HG03571 (cell line): ENCODE measurements around the gene BCL11A.

Experiments
- ATAC-seq: cut with Tn5 transposase; IDR thresholded peaks from one replicate; pipeline ENCODE4 v1.9.1; 2021; ENCODE audit not compliant: unreplicated experiment

Gene BCL11A

DNA sequence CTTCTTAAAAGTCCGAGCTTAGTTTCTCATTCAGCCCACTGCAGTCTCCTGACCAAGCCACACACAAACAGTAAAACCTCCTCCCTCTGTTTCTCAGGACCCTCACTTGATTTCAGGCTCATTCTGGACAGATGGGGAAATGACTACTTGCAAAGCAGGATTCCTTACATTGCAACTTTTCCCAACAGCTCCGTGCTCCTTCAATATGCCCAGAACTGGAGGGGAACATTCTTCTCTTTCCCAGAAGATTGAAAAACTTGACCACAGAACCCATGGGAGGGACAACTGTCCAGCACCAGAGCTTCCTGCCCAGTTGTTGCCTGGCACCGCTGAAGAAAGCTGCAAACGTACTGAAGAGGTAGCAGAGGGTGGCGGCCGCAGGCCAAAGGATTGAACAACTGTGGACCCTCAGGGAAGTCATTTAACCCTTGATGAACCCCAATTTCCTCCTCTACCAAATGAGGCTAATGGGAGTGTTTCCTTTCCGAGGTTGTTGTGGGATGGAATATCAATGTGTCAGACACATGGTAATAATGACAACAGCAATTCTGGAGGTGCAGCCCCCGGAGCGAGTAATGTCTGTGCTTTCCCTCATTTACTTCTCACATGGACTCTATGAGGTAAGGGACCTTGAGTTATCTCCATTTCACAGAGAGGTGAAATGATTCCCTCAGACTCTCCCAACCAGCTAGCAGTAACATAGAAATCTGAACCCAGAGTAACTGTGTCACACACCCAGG lies 25.0 kb downstream of the BCL11A start:
- ATAC-seq, result no peak

DNA sequence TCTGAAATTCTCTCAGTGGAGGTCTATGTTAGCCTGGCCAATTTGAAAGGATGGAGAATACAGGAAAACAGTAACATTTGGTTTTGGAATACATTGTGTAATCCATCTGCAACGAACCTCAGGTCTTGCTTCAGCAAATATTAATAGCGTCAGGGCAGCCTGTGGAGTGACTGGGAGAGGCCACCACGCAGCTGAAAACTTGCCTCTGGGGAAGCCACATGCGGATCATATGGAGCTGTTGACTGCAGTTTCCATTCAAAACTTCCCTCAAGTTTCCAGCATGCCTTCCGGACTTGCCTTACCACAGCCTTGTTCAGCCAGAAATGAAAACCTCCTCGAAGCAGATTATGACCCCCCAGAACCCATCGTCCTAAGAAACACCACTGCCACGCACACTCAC lies 25.7 kb downstream of the BCL11A start:
- no peak for ATAC-seq

DNA sequence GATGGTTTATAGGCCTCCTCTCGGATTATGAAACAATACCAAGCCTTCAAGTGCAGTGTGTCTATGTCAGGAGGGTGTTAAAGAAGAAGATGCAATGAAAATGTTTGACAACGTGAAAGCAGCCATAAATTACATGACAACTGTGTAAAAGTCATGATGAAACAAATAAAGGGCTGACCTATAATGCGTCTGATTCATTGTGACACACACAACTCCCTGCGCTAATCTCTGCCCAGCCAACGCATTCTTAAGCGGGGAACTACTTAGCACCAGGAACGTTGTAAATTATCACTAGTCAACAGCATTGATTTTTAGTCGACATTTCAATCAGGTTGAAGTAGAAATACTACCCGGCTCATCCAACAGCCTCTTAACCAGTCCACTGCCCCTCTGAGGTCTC lies 26.8 kb downstream of the BCL11A start:
- no peak for ATAC-seq

DNA sequence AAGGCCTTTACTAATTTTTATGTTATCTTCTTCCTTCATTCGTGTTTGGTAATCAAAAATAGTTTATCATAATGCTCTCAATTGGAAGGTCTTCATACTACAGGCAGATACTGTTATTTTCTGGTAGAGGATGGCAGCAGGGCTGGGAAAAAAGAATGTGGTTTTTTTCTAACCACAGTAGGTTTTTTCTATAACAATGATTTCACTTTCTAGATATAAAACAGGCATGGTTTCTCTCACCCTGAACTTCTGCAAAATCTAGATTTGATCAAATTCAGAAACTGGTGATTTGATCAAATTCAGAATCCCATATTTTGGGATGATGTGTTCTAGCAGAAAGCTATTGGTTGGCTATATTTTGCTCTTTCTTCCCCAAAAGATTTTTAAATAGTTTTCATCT lies 27.6 kb downstream of the BCL11A start:
- no peak for ATAC-seq

DNA sequence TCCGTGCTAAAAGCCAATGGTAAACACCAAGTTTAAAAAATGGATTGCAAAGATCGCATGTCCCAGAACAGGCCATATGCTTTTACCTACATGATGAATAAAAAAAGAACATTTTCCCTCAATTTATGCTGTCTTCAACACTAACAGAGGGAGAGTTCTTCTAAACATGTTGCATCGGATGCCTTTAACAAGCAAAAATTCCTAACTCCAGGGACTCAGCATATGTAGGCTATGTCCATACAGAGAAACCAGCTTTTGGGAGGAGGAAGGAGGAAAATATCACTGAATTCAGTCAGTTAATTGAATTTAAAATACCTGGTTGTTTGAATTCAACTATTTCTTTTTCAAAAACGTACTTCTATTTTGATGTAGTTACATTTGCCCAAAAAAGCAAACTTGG lies 28.6 kb downstream of the BCL11A start:
- ATAC-seq, result no peak

DNA sequence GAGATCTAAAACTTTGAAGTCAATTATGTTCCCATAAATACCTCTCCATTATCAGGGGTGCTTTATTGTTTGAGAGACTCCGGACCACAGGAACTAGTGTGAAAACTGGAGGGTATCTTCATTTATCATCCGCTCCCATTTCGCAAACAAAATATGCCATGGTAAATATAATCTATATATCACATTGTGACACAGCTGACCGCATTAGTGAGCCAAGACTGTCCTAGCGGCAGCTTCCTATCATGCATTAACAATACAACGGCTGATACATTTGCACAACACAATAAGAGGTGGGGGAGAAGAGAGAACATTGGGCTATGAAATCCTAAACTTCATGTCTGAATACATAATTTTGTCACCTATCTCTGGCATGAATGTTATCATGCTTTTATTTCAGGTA lies 29.5 kb downstream of the BCL11A start:
- no peak for ATAC-seq

DNA sequence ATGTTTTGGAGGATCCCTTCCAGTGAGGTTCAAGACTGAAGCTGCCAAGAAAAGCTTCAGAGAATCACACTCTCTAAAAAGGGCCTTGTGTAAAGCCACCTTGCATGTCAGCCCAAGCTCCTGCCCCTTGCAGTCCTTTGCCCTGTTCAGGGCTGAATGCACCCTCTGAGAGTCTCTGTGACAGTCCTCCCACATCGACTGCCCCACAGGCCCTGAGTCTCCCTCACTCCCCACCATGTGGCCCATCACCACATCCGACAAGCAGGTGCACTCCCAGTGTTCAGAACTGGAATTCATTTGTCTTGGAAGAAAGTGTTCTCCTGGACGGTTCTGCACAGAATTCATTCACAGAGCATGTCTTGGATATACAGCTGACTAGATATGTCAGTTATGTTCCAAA lies 31.0 kb downstream of the BCL11A start:
- ATAC-seq, result no peak

DNA sequence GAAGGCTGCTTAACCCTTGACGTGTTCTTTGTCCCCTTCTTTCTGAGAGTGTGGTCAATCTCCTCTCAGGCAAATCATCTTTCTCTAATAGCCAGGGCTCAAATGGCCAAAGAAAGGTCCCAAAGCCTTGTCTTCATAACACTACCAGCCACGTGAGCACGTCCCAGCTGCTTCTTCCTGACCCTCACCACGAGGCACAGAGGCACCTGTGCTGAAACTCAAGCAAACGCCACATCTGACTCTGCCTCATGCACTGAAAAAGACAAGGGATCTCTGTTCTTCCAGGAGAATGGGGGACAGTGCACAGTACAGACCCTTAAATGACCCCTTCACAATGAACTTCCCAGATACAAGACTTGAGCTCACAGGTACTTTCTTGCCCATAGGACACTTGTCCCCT lies 31.8 kb downstream of the BCL11A start:
- no peak for ATAC-seq

DNA sequence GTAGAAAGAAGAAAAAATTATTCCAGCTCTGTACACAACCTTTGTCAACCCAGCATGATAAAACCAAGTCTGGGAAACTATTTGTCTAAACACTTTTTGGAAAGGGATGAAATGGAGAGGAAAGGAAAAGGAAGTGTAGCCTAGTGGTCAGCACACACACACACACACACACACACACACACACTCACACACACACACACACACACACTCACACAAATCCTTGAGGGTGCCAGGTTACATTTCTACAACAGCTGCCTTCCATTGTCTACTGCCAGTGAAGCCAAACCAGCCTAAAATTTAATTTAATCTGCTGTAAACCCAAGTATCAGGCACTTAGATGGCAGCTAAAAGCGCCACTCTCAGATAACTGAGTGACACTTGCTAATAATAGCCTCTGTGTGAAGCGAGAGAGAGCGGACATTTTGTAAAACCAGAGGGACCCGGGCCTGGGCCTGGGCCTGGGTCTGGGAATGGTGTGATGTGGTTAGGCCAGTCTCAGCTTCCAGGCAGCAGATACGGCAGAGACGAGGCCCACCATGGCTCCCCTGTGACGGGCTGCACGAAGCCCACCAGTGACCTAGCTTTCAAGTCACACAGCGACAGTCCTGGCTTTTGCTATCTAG lies 32.4 kb downstream of the BCL11A start:
- ATAC-seq, result no peak

DNA sequence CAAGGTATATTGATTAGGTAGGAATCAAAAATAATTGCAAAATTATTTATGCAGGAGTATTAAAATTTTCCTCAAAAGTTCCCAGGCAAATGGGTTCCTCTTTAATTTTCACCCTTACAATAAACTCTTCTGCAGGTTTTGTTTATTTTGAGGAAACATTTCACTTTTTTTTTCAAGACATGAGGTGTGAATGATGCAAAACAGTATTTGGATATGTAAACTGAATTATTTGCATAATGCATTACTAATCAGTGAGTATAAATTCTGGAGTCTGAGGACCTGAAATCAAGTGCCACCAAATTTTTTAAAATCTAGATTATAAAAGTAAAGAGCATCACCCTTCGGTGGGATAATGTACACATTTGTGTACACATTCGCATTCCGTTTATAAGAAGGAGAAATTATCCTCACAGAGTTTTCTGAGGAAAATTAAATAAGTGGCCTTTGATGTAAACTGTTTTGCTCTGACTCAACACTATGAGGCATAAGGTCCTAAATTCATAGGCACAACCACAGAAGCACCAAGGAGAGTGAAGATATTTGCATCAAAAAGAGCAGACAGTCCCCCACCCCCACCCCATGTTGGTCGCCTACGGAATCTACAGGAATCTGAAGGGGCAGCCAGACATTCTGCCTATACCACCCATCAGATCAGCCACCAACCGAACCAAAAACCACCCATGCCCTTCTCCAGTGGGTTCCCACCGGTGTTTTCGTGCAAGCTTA lies 33.1 kb downstream of the BCL11A start:
- no peak for ATAC-seq

DNA sequence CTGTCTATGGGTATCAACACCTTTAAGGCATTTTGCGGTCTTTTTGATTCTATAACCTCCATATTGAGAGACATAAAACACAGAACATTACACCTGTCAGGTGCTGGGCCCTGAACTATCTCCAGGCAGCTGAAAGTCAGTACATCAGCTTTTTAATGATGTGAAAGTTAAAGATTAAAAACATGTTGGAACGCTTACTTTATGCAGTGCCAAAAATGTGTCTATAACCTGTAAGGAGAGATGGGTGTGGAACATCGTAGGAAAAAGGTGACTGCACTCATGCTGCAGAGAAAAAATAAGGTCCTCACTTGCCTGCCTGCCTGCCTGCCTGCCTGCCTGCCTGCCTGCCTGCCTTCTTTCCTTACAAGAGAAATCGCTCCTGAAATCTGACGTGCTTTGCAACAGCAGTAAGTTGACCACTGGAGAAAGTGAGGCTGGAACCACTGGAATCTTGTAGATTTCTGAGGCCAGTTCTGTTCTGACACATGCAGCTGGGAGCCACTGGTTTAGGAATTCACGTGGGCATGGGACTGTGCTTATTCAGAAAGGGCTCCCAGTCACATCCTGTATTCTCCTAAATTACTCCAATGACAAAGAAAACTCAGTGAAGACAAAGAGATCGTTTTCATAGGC lies 34.1 kb downstream of the BCL11A start:
- no peak for ATAC-seq

DNA sequence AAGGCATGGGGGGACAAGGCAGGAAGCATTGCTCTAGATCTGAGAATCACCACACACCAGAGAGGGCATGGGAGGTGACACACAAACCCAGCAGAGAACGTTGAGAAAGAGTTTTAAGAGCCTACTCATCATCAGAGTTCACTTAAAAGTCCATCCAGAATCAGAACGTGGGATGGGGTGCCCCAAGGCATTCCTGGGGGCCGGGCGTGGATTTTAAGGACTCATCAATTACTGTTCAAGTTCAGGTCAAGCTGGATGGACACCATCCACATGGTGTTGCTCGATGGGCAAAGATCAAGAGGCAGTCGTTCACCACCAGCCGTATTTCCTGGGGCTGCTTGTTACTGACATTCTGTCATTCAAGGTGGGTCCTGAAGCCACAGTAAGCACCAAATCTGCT lies 34.9 kb downstream of the BCL11A start:
- no peak for ATAC-seq

DNA sequence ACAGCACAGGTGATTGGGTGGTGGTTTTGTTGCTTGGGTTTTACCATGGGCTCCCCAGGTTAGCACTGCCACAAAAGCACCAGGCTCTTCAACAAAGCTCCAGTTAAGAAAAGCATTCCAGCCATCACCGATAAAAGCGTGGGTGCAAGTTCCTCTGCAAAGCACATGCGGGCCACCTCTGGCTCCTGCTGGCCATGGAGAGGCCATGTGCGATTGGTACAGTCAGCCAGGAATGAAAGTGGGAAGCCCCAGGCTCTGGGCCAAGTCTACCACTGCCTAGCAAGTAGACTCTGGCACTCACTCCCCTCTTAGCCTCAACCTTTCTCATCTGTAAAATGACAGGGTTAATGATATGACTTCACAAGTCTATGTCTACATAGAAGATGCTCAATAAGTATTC lies 36.0 kb downstream of the BCL11A start:
- no peak for ATAC-seq

DNA sequence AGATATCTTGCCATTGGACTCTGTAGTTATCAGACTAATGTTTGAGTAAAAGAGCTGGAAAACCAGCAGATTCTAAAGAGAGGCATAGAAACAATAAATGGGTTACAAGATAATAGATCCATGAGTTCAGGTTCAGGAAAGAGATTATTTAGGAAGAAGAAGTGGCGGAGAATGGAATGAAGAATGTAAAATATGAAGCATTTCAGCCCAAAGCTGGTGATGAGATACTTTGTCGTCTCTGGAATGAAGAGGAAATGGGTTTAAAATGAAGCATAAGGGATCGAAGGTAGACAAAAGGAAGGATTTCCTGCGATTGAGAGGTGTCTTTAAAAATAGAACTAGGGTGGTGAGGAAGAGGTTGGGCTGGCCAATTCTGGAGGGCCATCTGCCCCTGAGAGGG lies 36.6 kb downstream of the BCL11A start:
- ATAC-seq, result no peak

DNA sequence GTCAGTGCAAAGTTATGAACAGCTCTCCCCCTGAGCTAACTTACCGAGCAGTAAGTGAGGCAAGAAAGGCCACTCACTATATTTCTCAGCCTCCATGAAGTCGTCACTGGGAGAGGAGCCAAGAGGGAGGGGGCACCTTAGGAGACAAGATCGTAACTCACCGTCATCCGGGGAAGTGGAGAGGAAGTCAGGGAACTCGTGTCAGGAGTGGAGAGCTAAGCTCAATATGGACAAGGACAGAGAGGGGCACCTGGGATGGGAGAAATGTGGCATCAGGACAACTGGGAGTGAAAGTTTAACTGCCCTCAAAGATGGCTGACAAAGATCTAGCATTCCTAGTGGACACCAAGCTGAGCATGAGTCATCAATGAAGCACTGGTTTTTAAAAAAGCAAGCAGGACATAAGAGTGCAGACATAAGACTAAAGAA lies 37.1 kb downstream of the BCL11A start:
- no peak for ATAC-seq

DNA sequence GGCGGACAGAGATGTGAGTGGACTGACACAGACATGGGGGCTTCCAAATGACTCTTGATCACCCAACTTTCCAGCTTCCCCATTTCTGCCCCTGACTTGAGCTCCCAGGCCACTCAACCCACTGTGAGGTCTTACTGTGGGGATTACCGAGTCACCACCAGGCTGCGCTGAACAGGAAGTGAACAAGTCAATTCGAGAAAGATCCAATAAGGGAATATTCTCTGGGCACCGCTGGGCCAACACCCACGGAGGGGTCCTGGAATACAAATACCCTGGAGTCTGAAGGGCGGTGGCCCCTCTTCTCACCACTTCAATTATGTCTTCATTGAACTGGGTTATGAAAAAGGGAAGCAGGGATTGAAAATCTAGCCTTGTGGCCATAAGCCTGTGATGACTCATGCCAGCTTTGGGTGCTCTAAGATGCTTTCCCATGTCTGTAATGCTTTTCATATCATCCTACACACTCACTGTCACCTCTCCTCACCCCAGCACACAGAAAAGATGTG lies 37.7 kb downstream of the BCL11A start:
- peak; percentile 65 for ATAC-seq

DNA sequence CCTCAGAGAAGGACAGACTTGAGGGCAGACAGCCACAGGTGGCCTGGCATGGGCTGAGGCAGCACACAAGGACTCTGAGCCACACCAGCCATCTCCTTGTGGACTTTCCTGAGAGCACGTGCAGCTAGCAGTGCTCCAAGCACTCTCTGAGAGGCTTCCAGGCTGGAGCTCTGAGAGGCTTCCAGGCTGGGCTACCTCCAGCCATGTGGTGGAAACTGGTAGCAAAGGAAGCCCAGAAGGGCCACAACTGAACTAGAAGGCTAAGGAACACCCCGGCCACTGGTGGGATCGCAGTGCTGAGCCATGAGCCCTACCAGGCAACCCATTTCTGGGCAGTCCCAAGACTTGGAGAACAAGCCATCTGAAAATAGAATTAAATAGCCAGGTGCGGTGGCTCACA lies 39.5 kb downstream of the BCL11A start:
- no peak for ATAC-seq

DNA sequence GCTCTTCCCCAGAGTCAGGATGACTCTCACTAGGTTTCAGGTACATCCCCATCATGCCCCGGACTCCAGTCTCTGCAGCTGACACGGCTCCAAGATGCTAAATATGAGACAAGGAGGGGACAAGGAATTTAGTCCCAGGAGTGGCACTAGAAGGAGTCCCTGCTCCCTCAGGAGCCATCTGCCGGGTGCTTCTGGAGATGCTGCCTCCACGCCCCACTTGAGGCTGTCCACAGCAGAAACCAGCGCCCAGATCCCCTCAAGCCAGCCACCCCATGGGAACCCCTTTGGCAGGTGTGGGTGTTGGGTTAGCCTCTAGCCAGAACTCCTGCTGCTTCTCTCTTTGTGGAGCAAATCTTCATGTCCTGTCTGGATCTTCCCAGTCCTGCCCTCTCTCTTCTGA lies 40.3 kb downstream of the BCL11A start:
- ATAC-seq, result no peak

DNA sequence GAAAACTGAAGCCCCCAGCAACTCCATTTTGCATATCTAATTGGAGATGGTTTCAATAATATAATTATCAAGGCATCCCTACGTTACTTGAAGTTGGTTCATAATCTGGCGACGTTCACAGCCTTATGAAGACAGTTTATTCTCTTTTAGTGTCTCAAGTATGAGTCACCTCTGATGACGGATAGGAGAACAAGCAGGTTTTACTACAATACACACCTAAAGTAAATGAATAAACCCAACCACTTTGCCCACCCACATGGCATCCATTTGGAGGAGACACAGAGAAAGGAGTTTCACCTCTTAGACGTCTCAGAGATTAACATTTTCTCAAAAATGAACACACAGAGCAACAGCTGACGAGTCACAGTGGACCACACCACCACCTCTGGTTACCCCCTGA lies 40.8 kb downstream of the BCL11A start:
- no peak for ATAC-seq

DNA sequence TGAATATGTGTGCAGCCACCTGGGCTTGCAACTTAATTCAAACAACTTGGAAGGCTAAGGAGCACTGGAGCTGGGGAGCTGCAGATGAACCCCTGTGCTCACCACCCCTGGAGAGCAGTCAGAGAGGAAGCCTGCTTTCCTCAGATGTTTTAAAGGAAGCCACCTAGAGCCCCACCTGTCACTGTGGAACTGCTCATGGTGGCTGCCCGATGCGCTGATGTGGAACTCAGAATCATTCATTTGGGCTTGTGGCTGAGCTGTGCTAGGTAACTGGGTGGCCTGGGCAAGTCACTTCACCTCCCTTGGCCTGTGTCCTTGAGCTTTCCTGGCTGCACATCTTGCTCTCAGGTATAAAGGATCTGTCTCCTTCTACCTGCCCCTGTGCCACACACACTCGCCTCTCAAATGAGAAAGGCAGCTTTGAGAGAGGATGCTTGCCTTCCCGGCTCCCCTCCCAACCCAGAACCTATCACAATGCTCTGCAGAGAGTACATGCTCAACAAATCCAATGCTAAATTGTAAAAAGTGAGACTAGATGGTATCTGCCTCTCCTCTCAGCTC lies 41.3 kb downstream of the BCL11A start:
- ATAC-seq, result peak; percentile 30

DNA sequence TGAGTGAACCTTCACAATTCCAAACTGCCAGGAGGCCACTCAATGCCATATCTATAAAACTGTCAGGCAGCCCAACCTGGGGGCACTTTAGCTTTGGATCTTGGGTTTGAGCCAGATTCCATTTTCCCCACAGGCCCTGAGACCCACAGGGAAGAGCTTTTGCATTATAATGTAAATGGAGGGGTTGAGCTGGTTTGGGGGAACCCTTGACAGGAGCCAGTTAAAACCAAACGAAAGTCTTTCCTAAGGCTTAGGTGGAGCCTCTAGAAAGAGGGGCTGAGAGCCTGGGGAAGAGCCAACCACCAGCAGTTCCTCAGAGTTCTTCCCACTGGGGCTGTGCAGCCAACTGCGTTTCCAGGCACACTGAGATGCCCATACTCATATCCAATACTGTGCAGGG lies 42.7 kb downstream of the BCL11A start:
- ATAC-seq, result no peak
